HG02588 (cell line): ENCODE results near the gene SLC29A1.
A peak's percentile ranks its signal among the peaks of the same experiment; 100 is the strongest.

Source experiments
- ATAC-seq: cut with Tn5 transposase; IDR thresholded peaks from one replicate; pipeline ENCODE4 v1.9.1; 2021; ENCODE audit warnings: mild to moderate bottlenecking, moderate library complexity; ENCODE audit not compliant: unreplicated experiment

SLC29A1 gene

DNA sequence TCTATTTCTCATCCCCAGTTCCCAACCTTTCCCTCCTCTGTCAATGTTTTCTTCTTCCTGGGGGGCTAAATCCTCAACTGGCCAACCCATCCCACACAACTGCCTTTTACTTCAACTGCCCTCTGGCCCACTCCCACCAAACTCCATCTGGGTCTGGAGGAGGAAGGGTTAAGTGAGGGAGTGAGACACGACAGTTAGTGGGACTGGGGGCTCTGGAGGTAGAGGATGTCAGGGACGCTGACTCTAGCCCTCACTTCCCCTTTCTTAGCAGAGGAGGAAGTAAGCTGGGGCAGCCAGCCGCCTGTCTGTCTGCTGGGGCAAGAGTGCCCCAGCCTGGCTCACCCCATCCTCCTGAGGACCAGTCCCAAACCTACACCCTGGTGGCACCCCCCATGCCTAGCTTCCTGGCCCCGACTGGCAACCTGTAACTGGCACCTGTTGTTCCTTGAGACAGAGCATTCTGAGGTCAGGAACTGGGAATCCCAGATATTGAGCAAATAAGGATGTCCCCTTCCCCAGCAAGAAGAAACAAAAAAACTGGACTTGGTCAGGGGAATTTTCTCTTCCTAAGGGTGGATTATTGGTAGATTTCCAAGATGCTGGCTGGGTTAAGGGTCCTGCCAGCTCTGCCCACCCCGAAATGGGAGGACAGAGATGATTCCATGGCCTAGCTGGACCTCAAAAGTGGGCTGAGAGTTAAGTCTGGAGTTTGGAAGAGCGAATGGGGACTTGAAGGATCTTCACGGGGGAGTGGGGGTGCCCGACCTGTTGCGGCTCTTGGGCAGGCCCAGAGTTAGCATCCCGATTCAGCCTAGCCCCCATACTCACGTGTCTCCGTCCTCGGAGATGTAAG lies 41.0 kb downstream of the SLC29A1 start:
- ATAC-seq, result no peak

DNA sequence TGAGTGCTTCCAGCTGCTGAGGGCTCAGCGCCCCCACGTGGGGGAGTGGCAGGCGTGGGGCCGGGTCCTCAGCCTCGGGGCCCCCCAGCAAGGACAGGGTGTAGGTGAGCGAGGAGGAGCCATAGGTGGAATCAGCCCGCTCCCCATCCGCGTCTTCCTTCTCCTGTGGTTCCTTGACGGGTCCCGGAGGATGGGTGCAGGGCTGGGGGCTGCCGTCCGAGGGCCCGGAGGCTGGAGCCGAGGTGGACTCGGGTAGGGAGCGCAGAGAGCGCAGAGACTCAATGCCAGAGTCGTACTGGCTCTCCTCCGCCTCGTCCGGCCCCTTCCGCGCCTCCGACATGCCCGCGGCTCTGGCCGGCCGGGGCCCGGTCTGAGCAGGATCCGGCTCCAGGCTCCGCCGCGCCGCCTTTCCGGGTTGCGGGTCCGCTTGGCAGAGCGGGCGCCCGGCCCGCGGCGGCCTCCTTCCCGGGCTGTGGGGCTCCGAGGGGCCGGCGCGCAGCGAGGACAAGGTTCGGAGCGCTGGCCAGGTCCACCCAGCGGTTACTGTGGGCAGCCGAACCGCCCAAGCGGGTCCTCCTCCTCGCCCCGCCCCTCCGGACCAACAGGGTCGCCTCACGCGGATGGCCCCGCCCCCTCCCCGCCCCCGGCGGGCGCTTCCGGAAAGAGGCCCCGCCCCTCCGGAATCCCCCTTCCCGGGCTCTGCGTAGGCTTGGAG lies 41.8 kb downstream of the SLC29A1 start, which contains the start of gene NFKBIE:
Gene NFKBIE, minus strand, starts transcription at position 545 of the 715 bp plus-strand sequence. Its CDS starts 205 bp downstream, at position 340.
- ATAC-seq, result peak; percentile 32

DNA sequence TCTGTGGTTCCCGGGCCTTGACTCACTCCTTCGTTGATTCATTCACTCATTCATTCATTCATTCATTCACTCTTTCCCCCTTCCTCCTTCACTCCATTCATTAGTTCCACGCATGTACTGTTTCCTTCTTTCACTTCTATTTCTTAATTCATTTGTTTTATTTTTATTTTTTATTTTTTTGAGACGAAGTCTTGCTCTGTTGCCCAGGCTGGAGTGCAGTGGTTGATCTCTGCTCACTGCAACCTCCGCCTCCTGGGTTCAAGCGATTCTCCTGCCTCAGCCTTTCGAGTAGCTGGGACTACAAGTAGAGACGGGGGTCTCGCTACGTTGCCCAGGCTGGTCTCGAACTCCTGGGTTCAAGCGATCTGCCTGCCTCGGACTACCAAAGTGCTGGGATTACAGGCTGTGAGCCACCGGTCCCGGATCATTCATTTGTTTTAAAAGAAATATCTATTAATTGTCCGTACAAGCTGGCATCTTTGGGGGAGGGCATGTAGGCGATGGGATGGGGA lies 42.4 kb downstream of the SLC29A1 start:
- ATAC-seq, result no peak

DNA sequence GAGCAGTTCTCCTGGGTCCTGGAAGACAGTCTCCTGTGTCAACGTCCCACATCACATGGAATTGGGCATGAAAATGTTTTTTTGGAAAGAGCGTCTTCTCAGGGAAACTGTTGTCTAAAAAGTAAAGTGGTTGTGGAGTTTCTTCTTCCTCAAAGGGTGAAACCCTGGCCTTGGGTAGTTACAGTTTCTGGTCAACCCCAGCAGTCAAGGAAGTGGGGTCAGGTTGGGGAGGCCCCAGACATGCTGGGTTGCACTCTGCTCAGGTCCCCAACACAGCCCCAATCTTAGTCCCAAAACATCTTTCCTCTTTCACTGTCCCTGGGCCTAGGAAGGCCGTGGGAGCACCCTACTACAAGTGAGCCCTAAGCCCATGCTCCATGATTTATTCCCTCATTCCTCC lies 43.0 kb downstream of the SLC29A1 start:
- peak; percentile 27 for ATAC-seq

DNA sequence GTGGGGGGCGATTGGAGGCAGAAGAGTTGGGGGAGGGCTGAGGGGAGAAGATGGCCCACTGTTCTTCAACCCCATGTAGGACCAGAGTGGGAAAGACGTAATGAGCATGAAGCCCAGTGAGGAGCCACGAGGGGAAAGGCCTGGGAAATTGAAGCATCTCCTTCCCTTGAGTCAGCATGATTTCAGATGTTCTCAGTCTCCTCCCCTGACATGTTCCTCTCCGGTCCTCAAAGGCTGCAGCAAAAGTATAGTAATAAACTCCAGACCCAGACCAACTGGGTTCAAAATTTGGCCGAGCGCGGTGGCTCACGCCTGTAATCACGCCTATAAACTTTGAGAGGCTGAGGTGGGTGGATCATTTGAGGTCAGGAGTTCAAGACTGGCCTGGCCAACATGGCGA lies 43.9 kb downstream of the SLC29A1 start:
- no peak for ATAC-seq

DNA sequence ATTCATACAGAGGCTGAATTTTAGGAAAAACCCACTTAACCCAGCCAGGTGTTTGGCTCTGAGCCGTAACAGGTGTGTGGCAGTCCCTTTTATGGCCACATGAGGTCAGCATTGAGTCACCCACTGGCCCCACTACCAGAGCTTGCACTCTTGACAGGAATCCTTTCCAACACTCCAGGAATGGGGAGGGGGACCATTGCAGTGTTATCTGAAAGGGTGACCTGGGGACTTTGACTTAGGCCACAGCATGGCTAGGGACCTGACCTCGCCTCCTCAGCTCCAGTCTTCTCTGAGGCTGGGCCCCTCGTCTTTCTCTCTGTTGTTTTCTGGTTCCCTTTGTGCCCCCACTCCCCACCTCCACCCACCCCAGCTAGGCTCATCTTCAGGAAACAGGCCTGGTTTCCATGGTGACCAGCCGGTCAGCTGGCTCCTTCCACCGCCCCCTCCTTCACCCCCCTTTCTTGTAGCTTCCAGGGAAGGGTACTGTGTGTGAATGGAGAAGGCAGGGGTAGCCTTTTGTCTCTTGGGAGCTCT lies 44.8 kb downstream of the SLC29A1 start:
- ATAC-seq, result no peak

DNA sequence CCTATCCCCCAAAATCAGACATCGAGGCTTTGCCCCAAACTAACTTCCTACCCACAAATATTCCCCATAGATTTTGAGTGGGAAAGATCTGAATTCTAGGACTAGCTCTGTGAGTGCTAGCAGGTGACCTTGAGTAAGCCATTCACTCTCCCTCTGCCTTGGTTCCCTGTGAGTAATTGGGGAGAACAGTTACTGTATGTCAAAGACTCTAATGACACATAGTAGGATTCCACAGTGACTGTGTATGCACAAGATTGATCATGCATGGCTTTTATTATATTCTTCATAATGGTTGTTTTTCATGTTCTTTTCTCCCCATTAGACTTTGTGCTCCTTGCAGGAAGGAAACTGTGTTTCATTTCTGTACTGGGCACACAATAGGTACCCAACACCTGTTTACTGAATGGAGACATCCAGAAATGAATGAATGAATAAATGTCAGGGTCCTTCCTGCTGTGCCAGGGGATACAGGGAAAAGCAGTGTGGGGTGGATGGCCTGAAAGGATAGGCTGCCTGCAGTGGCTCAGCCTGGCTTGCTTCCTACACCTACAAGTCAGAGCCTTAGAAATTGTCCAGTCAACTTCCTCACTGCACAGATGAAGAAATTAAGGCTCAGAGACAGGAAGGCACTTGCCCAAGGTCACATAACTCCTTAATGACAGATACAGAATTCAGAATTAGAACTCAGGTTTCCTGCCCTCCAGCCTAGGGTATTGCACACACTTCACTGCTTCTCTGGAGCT lies 46.0 kb downstream of the SLC29A1 start:
- no peak for ATAC-seq

DNA sequence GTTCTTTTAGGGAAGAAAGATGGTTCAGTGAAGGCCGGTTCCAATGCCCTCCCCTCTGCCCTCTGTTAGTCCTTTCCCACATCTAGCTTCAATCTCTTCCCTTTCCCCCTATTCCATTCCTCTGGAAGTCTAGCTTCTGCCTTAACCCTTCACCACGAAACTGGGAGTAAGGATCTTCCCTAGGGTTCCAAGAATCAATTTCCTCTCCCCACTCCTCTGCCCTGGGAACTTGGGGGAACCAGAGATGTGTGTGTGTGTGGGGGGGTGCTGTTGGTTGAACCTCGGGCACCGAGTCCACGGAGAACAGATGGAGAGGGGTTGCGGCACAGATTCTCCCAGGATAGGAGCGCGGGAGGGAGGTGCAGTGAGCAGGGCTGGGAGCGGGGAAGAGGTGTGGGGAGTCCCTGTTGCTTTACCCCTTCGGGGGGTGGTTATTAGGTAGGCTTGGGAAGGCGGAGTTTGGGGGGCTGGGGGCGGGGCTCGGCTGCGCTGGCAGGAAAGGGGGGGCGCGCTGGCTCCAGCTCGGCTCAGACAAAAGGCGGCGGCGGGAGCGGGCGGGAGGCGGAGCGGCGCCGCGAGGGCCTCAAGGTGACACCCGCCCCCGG lies 46.6 kb downstream of the SLC29A1 start, which contains the start of gene TMEM151B:
Gene TMEM151B, plus strand, starts transcription at position 530 of the 605 bp plus-strand sequence. CDS start 293 bp downstream, outside the sequence.
- no peak for ATAC-seq

DNA sequence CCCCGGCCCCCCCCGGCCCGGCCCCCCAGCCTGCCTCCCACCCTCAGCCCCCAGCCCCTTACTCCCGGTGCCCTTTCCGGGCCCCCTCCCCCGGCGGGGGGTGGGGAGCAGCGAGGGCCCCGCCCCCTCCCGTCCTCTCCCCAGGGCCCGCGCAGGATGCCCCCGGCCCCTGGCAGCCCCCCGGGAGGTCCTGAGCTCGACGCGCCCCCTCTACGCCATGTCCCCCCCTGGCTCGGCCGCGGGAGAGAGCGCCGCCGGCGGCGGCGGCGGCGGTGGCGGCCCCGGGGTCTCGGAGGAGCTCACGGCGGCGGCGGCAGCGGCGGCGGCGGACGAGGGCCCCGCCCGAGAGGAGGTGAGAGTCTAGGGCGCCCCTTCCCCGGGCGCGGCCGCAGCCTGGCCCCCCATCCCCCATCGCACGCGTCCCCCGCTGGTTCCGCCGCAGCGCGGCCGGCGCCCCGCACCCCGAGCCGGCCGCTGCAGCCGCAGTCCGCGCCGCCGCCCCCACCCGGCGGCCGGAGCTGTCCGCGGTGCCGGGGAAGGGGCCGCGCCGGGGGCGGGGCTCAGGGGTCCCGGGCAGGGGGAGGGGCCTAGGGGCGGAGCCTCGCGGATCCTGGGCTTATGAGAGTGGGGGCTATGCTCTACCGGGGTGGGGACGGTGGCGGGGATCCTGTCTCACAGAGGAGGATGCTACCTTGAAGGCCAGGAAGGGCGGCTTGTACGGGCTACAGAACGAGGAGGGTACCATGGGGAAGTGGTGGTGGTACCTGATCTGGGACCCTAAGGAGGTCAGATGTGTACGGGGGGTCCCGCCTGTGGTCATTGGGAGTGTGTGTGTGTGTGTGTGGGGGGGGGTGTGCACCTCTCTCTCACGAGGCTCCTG lies 47.4 kb downstream of the SLC29A1 start:
- ATAC-seq, result no peak

DNA sequence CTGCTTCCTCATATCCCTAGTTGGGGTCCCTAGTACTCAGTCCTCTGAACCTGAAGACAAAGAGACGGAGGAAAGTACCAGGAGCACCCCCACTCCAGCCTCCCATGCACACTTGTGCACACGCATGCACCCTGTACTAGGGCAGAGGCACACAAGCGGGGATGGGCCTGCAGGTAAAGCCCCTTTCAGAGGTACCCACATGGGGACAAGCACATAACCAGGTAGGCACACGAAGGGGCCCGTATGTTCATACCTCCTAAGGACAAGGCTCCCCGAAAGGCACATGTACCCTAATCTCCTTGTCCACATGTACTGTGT lies 48.0 kb downstream of the SLC29A1 start:
- no peak for ATAC-seq

DNA sequence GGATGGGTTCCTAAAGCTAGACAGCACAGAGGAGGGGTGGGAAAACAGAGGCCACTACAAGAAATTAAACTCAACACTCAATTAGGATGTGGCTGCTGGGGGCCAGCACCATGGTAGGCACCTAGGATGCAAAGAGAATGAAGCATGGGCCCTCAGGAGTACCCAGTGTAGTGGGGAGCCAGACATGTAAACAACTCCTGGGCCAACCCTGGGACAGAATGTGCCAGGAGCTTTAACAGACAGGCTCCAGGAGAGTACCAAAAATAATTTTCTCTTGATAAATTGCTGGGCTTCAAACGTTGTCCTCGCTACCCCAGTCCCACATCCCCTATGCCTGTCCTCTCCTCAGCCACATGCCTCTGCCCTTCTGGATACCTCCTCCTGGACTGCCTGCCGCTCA lies 48.5 kb downstream of the SLC29A1 start:
- ATAC-seq, result no peak

DNA sequence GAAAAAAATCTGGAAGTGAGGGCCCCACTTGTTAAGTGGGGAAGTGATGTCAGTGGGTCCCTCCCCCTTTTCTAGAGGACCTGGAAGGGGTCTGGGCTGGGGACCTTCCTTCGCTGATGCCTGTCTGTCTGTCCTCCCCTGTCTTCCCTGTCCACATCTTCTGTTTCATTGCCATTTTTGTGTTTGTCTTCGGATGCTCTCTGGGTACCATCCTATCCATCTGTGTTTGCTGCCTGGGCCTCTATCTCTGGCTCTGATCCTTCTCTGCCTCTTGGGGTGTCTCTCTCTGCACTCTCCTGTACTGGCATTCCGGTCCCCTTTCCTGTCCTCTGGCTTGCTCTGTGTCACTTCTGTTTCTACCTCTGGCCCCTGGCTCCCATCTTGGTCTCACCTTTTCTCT lies 49.1 kb downstream of the SLC29A1 start:
- ATAC-seq, result no peak

DNA sequence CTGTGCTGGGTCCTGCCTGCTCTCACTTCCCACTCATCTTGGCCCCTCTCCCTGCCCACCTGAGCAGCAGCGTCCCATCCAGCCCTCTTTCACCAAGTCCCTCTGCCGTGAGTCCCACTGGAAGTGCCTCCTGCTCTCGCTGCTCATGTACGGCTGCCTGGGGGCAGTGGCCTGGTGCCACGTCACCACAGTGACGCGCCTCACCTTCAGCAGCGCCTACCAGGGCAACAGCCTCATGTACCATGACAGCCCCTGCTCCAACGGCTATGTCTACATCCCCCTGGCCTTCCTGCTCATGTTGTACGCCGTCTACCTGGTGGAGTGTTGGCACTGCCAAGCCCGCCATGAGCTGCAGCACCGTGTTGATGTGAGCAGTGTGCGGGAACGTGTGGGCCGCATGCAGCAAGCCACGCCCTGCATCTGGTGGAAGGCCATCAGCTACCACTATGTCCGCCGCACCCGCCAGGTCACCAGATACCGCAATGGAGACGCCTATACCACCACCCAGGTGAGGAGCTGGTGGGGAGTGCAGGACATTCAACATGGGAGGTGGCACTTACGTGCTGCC lies 49.7 kb downstream of the SLC29A1 start:
- ATAC-seq, result no peak

DNA sequence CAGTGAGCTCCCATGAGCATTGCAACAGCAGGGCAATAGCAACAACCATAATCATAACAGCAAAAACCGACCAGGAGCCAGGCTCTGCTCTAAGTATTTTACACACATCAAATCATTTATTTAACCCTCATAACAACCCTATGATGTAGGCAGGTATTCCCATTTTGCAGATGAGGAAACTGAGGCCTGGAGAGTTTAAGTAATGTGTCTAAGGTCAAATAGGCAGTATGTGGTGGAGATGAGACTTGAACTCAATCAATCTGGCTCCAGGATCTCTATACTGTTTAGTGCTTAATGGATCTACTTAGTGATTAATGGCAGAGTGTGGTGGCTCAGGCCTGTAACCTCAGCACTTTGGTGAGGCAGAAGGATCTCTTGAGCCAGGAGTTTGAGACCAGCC lies 50.2 kb downstream of the SLC29A1 start:
- no peak for ATAC-seq

DNA sequence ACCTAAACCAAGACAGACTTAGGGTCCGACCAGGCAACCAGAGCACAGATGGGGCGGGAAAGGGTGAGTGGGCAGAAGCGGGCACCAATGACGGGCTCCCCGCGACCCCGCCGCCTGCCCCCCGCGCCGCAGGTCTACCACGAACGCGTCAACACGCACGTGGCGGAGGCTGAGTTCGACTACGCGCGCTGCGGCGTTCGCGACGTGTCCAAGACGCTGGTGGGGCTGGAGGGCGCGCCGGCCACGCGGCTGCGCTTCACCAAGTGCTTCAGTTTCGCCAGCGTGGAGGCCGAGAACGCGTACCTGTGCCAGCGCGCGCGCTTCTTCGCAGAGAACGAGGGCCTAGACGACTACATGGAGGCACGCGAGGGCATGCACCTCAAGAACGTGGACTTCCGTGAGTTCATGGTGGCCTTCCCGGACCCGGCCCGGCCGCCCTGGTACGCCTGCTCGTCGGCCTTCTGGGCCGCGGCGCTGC lies 51.9 kb downstream of the SLC29A1 start:
- ATAC-seq, result no peak

DNA sequence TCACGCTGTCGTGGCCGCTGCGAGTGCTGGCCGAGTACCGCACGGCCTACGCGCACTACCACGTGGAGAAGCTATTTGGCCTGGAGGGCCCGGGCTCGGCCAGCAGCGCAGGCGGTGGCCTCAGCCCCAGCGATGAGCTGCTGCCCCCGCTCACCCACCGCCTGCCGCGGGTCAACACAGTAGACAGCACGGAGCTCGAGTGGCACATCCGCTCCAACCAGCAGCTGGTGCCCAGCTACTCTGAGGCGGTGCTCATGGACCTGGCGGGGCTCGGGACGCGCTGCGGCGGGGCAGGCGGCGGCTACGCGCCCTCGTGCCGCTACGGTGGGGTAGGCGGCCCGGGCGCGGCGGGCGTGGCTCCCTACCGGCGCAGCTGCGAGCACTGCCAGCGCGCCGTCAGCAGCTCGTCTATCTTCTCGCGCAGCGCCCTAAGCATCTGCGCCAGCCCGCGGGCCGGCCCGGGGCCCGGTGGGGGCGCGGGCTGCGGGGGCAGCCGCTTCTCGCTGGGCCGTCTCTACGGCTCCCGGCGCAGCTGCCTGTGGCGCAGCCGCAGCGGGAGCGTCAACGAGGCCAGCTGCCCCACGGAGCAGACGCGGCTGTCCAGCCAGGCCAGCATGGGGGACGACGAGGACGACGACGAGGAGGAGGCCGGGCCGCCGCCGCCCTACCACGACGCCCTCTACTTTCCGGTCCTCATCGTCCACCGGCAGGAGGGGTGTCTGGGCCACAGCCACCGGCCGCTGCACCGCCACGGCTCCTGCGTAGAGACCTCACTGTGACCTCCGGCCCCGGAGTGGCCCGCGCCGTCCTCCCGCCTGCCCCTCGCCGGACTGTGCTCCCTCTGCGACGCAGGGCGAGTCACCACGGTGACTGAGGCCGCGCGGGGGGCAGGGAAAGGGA lies 52.6 kb downstream of the SLC29A1 start:
- ATAC-seq, result no peak

DNA sequence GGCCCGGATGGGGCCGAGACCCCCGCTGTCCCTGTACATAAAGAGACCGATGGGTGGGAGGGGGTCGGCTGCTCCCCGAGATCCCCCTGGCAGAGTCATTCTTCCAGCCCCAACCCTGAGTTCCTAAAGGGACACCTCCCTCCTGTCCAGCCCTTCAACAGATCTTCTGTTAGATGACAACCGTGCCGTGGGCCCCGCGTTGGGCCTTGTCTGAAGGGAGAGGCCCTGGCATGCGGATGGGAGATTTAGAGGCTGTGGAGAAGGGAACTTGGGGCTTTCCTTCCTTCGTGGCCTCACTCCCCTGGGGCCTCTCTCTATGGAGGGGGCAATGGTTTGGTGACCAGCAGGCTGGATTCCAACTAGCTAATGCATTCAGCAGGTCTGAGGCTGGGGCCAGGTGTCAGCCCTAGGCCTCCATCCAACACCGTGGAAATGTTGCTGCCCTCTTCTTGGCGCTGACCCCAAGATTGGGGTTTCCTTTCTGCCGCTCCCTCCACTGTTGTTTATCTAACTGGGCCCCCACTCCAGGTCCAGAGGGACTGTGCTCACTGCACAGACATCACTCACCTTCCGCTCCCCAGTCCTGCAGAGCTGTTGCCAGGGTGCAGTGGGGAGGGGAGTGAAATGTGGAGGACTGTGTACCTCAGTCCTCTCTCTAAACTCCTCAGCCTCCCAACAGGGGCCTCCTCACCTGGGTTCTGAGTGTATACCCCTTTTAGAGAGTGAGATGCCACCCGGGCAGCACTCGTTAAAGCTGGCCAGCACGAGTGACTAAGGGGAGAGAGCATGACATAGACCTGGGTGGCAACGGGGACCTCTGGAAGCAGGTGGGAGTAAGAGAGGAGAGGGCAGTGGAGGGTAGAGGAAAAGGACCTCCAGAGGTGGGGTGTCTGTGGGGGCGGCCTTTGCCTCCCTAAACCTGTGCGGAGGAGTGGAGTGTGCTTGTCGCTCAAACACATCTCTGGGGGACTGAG lies 53.6 kb downstream of the SLC29A1 start:
- ATAC-seq, result no peak
